K562 (cell line): ENCODE data around the gene PET100. TPM values are rescaled to one million over a fixed set of nuclear protein-coding genes. Genes with fewer than 3 reads are reported as not detected.

Source experiments
- C11orf30 ChIP-seq: fragments of 450-650 bp; IDR thresholded peaks from 2 replicates; pipeline ENCODE4 v1.6.1; 2016; ENCODE audit warnings: low read depth, mild to moderate bottlenecking
- DNMT1 ChIP-seq: fragments of 450-650 bp; IDR thresholded peaks from 2 replicates; pipeline ENCODE4 v1.6.1; 2016; ENCODE audit warnings: antibody characterized with exemption, mild to moderate bottlenecking
- GATAD2A ChIP-seq: fragments of 450-650 bp; IDR thresholded peaks from 2 replicates; pipeline ENCODE4 v1.6.1; 2017
- GTF2E2 ChIP-seq: fragments of 200-800 bp; sonication (Bioruptor generic); IDR thresholded peaks from 2 replicates; pipeline ENCODE4 v1.6.1; 2016; ENCODE audit warnings: missing genetic modification characterization, missing compliant biosample characterization
- HDGF ChIP-seq: fragments of 450-650 bp; IDR thresholded peaks from 2 replicates; pipeline ENCODE4 v1.6.1; 2016
- HMGXB4 ChIP-seq: sonication (generic); formaldehyde crosslinking; IDR thresholded peaks from 2 replicates; pipeline ENCODE4 v1.8.1; 2023; ENCODE audit warnings: mild to moderate bottlenecking, missing genetic modification reagents
- MTF1 ChIP-seq: fragments of 250-450 bp; sonication (Bioruptor Pico); IDR thresholded peaks from 2 replicates; pipeline ENCODE4 v1.9.0; 2021; ENCODE audit warnings: moderate library complexity, mild to moderate bottlenecking, inconsistent platforms, borderline replicate concordance
- PHF8 ChIP-seq: fragments of 200-600 bp; sonication (generic); IDR thresholded peaks from 2 replicates; pipeline ENCODE4 v1.6.1; 2012; ENCODE audit warnings: mixed run types, mild to moderate bottlenecking, inconsistent platforms, low read length, moderate library complexity, borderline replicate concordance
- PKNOX1 ChIP-seq: fragments of 450-650 bp; IDR thresholded peaks from 2 replicates; pipeline ENCODE4 v1.6.1; 2016
- RUNX1 ChIP-seq: sonication (generic); IDR thresholded peaks from 2 replicates; pipeline ENCODE4 v1.6.1; 2016; ENCODE audit warnings: antibody characterized with exemption, low read depth
- SRF ChIP-seq, 2 experiments: fragments of 250-450, 450-650 bp in 1 of 2; sonication (Bioruptor Pico) in 1 of 2; sonication (generic) in 1 of 2; formaldehyde crosslinking; IDR thresholded peaks; 2 replicates each; pipeline versions ENCODE4 v1.5.0 to v1.5.1; 2020 to 2022; ENCODE audit warnings: mild to moderate bottlenecking in 1 of 2, missing genetic modification reagents in 1 of 2
- SUPT5H ChIP-seq: fragments of 450-650 bp; IDR thresholded peaks from 2 replicates; pipeline ENCODE4 v1.6.1; 2016
- TBP ChIP-seq: optimal IDR thresholded peaks from 2 replicates; pipeline ENCODE3; 2011; ENCODE audit warnings: low read depth, low read length, improper control_type of control experiment
- ZNF12 ChIP-seq: sonication (generic); formaldehyde crosslinking; IDR thresholded peaks from 2 replicates; pipeline ENCODE4 v1.4.0; 2020; ENCODE audit warnings: mild to moderate bottlenecking, missing genetic modification reagents
- ZNF121 ChIP-seq: sonication (generic); formaldehyde crosslinking; conservative IDR thresholded peaks from 2 replicates; pipeline ENCODE4 v1.8.0; 2022; ENCODE audit warnings: missing genetic modification reagents
- ZNF239 ChIP-seq: fragments of 250-450 bp; sonication (Bioruptor Pico); IDR thresholded peaks from 2 replicates; pipeline ENCODE4 v1.4.0; 2020; ENCODE audit warnings: mild to moderate bottlenecking
- ZNF512 ChIP-seq: IDR thresholded peaks from 2 replicates; pipeline ENCODE4 v1.6.1; 2016; ENCODE audit warnings: missing genetic modification characterization, missing compliant biosample characterization
- ZNF707 ChIP-seq: fragments of 250-450 bp; sonication (Bioruptor Pico); conservative IDR thresholded peaks from 2 replicates; pipeline ENCODE4 v1.8.0; 2022; ENCODE audit warnings: inconsistent platforms, mild to moderate bottlenecking, moderate library complexity
- ZNF766 ChIP-seq: fragments of 200-800 bp; sonication (Bioruptor generic); conservative IDR thresholded peaks from 2 replicates; pipeline ENCODE4 v1.6.1; 2016; ENCODE audit warnings: missing genetic modification characterization, missing compliant biosample characterization
- polyA plus RNA-seq, 8 experiments: library from polyadenylated mRNA; depleted of rRNA in 4 of 8; stranded (reverse) in 5 of 8; unstranded in 3 of 8; fragments of >200 nt; fragmentation: Nextera tagmentation in 2 of 8; fragmentation: Illumina TruSeq in 1 of 8; extraction: Ambion mirVana in 2 of 8; extraction: Trizol in 1 of 8; gene quantifications; 2 replicates each; pipeline versions ENCODE4 v1.2.1 to v1.2.3, GENCODE V29; 2011 to 2014; ENCODE audit warnings: inconsistent platforms in 1 of 8, missing spikeins in 1 of 8
- total RNA-seq, 7 experiments: library from RNA; depleted of rRNA in 6 of 7; stranded (reverse); fragments of >200 nt in 6 of 7; fragmentation: Illumina TruSeq in 2 of 7; extraction: Trizol in 2 of 7; gene quantifications; 2 replicates each; pipeline versions ENCODE4 v1.2.1 to v1.2.3, GENCODE V29; 2011 to 2021; ENCODE audit warnings: low replicate concordance in 1 of 7
- TF ChIP-seq, protein P1 (sequence below): fragments of 450-650 bp; IDR thresholded peaks from 2 replicates; pipeline ENCODE4 v1.6.1; 2016; ENCODE audit warnings: borderline replicate concordance
- TF ChIP-seq, protein P2 (sequence below): fragments of 450-650 bp; IDR thresholded peaks from 2 replicates; pipeline ENCODE4 v1.6.1; 2016; ENCODE audit warnings: low read depth, mild to moderate bottlenecking, moderate library complexity

Gene PET100
- total and polyA plus RNA-seq, 9 of the 15 experiments (the other 6 are each of a cell fraction or from before 2014, with no cell fraction given), result 62.3 to 351 (median 98.3) TPM

DNA sequence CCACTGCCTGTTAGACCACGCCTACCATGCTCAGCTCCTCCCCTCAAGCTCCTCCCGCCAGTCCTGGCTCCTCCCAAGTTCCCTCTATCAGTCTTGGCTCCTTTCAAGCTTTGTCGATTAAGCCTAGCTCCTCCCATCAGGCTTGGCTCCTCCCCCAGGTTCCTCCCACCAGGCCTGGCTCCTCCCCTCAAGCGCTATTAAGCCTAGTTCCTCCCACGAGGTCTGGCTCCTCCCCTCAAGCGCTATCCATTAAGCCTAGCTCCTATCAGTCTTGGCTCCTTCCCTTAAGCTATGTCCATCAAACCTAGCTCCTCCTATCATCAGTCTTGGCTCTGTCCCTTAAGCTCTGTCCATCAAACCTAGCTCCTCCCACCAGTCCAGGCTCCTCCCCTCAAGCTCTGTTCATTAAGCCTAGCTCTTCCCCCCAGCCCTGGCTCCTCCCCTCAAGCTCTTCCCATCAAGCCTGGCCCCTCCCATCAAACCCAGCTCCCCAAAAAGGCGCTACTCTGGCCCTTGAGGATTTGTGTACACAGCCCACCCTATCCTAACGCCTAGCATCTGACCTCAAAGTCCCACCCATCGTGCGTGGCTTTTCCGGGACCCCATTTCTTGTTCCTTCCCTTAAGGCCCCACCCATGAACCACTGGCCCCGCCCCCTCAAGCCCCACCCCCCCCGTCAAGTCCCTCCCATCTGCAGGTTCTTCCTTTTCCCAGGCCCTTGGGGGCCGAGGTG is 23.9 kb upstream of the PET100 start (continued):
- TF ChIP-seq HMGXB4 (CRISPR knock-in tag) (no peak), ZNF239 (CRISPR knock-in tag) (no peak), HDGF (peak; percentile 99), GATAD2A (no peak), RUNX1 (no peak), DNMT1 (no peak), ZNF512 (tag) (no peak), ZNF121 (CRISPR knock-in tag) (no peak), ZNF766 (CRISPR knock-in tag) (no peak), ZNF707 (no peak), PKNOX1 (peak; percentile 100), MTF1 (CRISPR knock-in tag) (no peak), C11orf30 (no peak), SRF (CRISPR knock-in tag; IDR thresholded peaks at IDR 0.05) (peak in 1 of 2 experiments; percentile 71; a peak in 1 of 4 replicates), TBP (peak; percentile 13), GTF2E2 (no peak), ZNF12 (CRISPR knock-in tag) (no peak), PHF8 (no peak), SUPT5H (no peak)
- TF ChIP-seq, protein P1, sequence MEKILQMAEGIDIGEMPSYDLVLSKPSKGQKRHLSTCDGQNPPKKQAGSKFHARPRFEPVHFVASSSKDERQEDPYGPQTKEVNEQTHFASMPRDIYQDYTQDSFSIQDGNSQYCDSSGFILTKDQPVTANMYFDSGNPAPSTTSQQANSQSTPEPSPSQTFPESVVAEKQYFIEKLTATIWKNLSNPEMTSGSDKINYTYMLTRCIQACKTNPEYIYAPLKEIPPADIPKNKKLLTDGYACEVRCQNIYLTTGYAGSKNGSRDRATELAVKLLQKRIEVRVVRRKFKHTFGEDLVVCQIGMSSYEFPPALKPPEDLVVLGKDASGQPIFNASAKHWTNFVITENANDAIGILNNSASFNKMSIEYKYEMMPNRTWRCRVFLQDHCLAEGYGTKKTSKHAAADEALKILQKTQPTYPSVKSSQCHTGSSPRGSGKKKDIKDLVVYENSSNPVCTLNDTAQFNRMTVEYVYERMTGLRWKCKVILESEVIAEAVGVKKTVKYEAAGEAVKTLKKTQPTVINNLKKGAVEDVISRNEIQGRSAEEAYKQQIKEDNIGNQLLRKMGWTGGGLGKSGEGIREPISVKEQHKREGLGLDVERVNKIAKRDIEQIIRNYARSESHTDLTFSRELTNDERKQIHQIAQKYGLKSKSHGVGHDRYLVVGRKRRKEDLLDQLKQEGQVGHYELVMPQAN, result no peak
- TF ChIP-seq, protein P2, sequence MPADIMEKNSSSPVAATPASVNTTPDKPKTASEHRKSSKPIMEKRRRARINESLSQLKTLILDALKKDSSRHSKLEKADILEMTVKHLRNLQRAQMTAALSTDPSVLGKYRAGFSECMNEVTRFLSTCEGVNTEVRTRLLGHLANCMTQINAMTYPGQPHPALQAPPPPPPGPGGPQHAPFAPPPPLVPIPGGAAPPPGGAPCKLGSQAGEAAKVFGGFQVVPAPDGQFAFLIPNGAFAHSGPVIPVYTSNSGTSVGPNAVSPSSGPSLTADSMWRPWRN, result no peak
